ENCODE results near the gene AP1G2. TPM values are rescaled to one million over a fixed set of nuclear protein-coding genes. Genes with fewer than 3 reads are reported as not detected.

The AP1G2 gene
- total and polyA plus RNA-seq, 2 of the 13 experiments (the other 11 are each of a cell fraction or from before 2014, with no cell fraction given): 96.9 to 611 TPM

GRCh38 chr14:23610090-23610814 is 42.7 kb upstream of the AP1G2 start (continued):
- peak; percentile 70 for TF ChIP-seq SAP130 (CRISPR knock-in tag; IDR thresholded peaks at IDR 0.05; ENCODE audit: low read depth)
- TF ChIP-seq ZBTB39 (CRISPR knock-in tag; IDR thresholded peaks at IDR 0.05): peak; percentile 84; the same call in 1 of the 2 replicates
- peak; percentile 37 for TF ChIP-seq SPEN (CRISPR knock-in tag; IDR thresholded peaks at IDR 0.05; ENCODE audit: low read depth)
- peak; percentile 52; the same call in 1 of the 2 replicates for TF ChIP-seq ZNF263 (CRISPR knock-in tag; IDR thresholded peaks at IDR 0.05)
- TF ChIP-seq NAIF1 (CRISPR knock-in tag; IDR thresholded peaks at IDR 0.05; ENCODE audit: borderline replicate concordance): no peak
- peak; percentile 52; the same call in 1 of the 2 replicates for TF ChIP-seq SATB2 (CRISPR knock-in tag; IDR thresholded peaks at IDR 0.05)
- TF ChIP-seq ZFX (CRISPR knock-in tag; IDR thresholded peaks at IDR 0.05; ENCODE audit: low read depth): 0 out of 2 replicates have a peak, but pooled peaks have one; percentile 48
- TF ChIP-seq ZNF224 (CRISPR knock-in tag; IDR thresholded peaks at IDR 0.05): peak; percentile 65
- no peak for TF ChIP-seq SNAI1 (CRISPR knock-in tag; IDR thresholded peaks at IDR 0.05; ENCODE audit: borderline replicate concordance)
- TF ChIP-seq PTBP1 (IDR thresholded peaks at IDR 0.05; ENCODE audit: low read depth, low read length, poor library complexity, severe bottlenecking): no peak
- TF ChIP-seq MIXL1 (CRISPR knock-in tag; IDR thresholded peaks at IDR 0.05): peak; percentile 76
- peak; percentile 61; the same call in 1 of the 2 replicates for TF ChIP-seq ETV5 (CRISPR knock-in tag; IDR thresholded peaks at IDR 0.05; ENCODE audit: borderline replicate concordance)
- TF ChIP-seq HOXA9 (CRISPR knock-in tag; IDR thresholded peaks at IDR 0.05; ENCODE audit: borderline replicate concordance): no peak
- TF ChIP-seq HOMEZ (CRISPR knock-in tag; IDR thresholded peaks at IDR 0.05; ENCODE audit: low read depth): peak; percentile 88
- peak; percentile 79; the same call in 1 of the 2 replicates for TF ChIP-seq ZNF256 (CRISPR knock-in tag; conservative IDR thresholded peaks at IDR 0.05)
- TF ChIP-seq ZBTB43 (CRISPR knock-in tag; conservative IDR thresholded peaks at IDR 0.05): peak; percentile 79
- TF ChIP-seq ZSCAN25 (CRISPR knock-in tag; IDR thresholded peaks at IDR 0.05): peak; percentile 61
- TF ChIP-seq SIN3B (IDR thresholded peaks at IDR 0.05; ENCODE audit: low read length): no peak
- 0 out of 2 replicates have a peak, but pooled peaks have one; percentile 10 for TF ChIP-seq ZNF160 (CRISPR knock-in tag; IDR thresholded peaks at IDR 0.05)
- TF ChIP-seq IRF2 (CRISPR knock-in tag; IDR thresholded peaks at IDR 0.05): peak; percentile 83
- TF ChIP-seq HOXD1 (CRISPR knock-in tag; IDR thresholded peaks at IDR 0.05): 0 out of 2 replicates have a peak, but pooled peaks have one; percentile 28
- no peak; the same call in 1 of the 2 replicates for TF ChIP-seq RFX5 (IDR thresholded peaks at IDR 0.05; ENCODE audit: low read depth, low read length)
- peak; percentile 15; the same call in 1 of the 2 replicates for TF ChIP-seq RFX3 (CRISPR knock-in tag; IDR thresholded peaks at IDR 0.05)
- TF ChIP-seq KAT8 (CRISPR knock-in tag; IDR thresholded peaks at IDR 0.05): peak; percentile 36; the same call in 1 of the 2 replicates
